Stimulated activated CD8-positive, alpha-beta memory T cell treated with anti-CD3 and anti-CD28 coated beads, Interleukin-15, amount 100 ng/mL, for 1 hour (primary cell): ENCODE results near the gene CLEC2B.

Source experiments
- DNase-seq: peaks from one replicate; pipeline ENCODE4 v3.0.0-alpha.2; 2020; ENCODE audit warnings: low read depth

Gene CLEC2B

GRCh38 chr12:9868951-9869306 lies 225 bp downstream of the CLEC2B start:
- DNase-seq = no peak

GRCh38 chr12:9868311-9868801 lies 798 bp downstream of the CLEC2B start:
- no peak for DNase-seq

- no peak for DNase-seq
Observed at GRCh38 chr12:9867531-9867930, 1.6 kb downstream of the CLEC2B start.

- no peak for DNase-seq
Observed at GRCh38 chr12:9866860-9867269, 2.3 kb downstream of the CLEC2B start.

GRCh38 chr12:9864913-9865675 lies 4.1 kb downstream of the CLEC2B start:
- DNase-seq = no peak

- no peak for DNase-seq
Observed at GRCh38 chr12:9858135-9858534, 11.0 kb downstream of the CLEC2B start.

- DNase-seq = no peak
Observed at GRCh38 chr12:9856894-9857293, 12.3 kb downstream of the CLEC2B start.

- no peak for DNase-seq
Observed at GRCh38 chr12:9856151-9856550, 13.0 kb downstream of the CLEC2B start.

- no peak for DNase-seq
Observed at GRCh38 chr12:9851927-9852326, 17.2 kb downstream of the CLEC2B start.

- no peak for DNase-seq
Observed at GRCh38 chr12:9851050-9851449, 18.1 kb downstream of the CLEC2B start.

- no peak for DNase-seq
Observed at GRCh38 chr12:9848899-9849298, 20.3 kb downstream of the CLEC2B start.

GRCh38 chr12:9843407-9843806 lies 25.7 kb downstream of the CLEC2B start:
- DNase-seq = no peak

- DNase-seq = no peak
Observed at GRCh38 chr12:9831720-9832119, 37.4 kb downstream of the CLEC2B start.

GRCh38 chr12:9829982-9830381 lies 39.2 kb downstream of the CLEC2B start:
- no peak for DNase-seq

- DNase-seq = no peak
Observed at GRCh38 chr12:9829483-9829882, 39.7 kb downstream of the CLEC2B start.

- DNase-seq = no peak
Observed at GRCh38 chr12:9827209-9827888, 41.8 kb downstream of the CLEC2B start, which contains the start of gene KLRF1. KLRF1 (plus strand) TSS chr12:9827481; CDS start chr12:9827545, 64 bp downstream.

GRCh38 chr12:9820281-9820930 lies 48.7 kb downstream of the CLEC2B start:
- no peak for DNase-seq

- DNase-seq = peak; percentile 89
Observed at GRCh38 chr12:9813821-9814798, 55.0 kb downstream of the CLEC2B start.

GRCh38 chr12:9811621-9812020 lies 57.5 kb downstream of the CLEC2B start:
- no peak for DNase-seq

GRCh38 chr12:9810671-9811070 lies 58.5 kb downstream of the CLEC2B start:
- no peak for DNase-seq

- DNase-seq = no peak
Observed at GRCh38 chr12:9809866-9810265, 59.3 kb downstream of the CLEC2B start.

- no peak for DNase-seq
Observed at GRCh38 chr12:9809338-9809737, 59.8 kb downstream of the CLEC2B start.
